ENCODE results near the gene SNAI3.

SNAI3 gene

GRCh38 chr16:88653596-88654362 lies 32.5 kb downstream of the SNAI3 start:
- no peak overlapping the region for H3K4me3 ChIP-seq (ENCODE audit: low read length)
- no peak for DNase-seq (ENCODE audit: low read depth)
- TF ChIP-seq, protein P1, sequence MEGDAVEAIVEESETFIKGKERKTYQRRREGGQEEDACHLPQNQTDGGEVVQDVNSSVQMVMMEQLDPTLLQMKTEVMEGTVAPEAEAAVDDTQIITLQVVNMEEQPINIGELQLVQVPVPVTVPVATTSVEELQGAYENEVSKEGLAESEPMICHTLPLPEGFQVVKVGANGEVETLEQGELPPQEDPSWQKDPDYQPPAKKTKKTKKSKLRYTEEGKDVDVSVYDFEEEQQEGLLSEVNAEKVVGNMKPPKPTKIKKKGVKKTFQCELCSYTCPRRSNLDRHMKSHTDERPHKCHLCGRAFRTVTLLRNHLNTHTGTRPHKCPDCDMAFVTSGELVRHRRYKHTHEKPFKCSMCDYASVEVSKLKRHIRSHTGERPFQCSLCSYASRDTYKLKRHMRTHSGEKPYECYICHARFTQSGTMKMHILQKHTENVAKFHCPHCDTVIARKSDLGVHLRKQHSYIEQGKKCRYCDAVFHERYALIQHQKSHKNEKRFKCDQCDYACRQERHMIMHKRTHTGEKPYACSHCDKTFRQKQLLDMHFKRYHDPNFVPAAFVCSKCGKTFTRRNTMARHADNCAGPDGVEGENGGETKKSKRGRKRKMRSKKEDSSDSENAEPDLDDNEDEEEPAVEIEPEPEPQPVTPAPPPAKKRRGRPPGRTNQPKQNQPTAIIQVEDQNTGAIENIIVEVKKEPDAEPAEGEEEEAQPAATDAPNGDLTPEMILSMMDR (IDR thresholded peaks at IDR 0.05; ENCODE audit: insufficient read depth, low read depth, low read length, missing control alignments), result no peak

DNA sequence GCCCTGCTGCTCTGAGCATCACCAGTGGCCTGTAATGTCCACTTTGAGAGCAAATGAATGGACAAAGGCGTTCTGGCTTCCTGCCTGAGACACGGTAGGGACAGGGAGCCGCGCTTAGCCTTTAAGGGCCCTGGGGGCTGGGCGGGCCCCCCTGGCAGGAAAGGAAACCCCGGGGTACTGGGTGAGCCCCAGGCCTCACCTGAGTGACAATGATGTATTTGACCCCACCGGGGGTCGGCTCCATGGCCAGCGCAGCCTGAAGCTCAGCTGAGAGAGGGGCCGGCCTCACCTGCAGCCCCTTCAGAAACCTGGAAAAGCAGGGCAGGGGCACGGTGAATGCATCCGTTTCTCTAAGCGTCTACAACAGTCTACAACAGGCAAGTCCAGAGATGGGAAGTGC lies 33.2 kb downstream of the SNAI3 start:
- DNase-seq (ENCODE audit: low read depth), result no peak
- TF ChIP-seq, protein P1 (IDR thresholded peaks at IDR 0.05; ENCODE audit: insufficient read depth, low read depth, low read length, missing control alignments), result no peak
- no peak overlapping the region for H3K4me3 ChIP-seq (ENCODE audit: low read length)

- TF ChIP-seq, protein P1 (IDR thresholded peaks at IDR 0.05; ENCODE audit: insufficient read depth, low read depth, low read length, missing control alignments), result no peak
- DNase-seq (ENCODE audit: low read depth), result no peak
- no peak overlapping the region for H3K4me3 ChIP-seq (ENCODE audit: low read length)
These were observed 33.6 kb downstream of the SNAI3 start for GRCh38 chr16:88652762-88653063.

- TF ChIP-seq, protein P1 (IDR thresholded peaks at IDR 0.05; ENCODE audit: insufficient read depth, low read depth, low read length, missing control alignments), result no peak
- no peak overlapping the region for H3K4me3 ChIP-seq (ENCODE audit: low read length)
- DNase-seq (ENCODE audit: low read depth), result no peak
These were observed 34.1 kb downstream of the SNAI3 start for GRCh38 chr16:88651989-88652761.

DNA sequence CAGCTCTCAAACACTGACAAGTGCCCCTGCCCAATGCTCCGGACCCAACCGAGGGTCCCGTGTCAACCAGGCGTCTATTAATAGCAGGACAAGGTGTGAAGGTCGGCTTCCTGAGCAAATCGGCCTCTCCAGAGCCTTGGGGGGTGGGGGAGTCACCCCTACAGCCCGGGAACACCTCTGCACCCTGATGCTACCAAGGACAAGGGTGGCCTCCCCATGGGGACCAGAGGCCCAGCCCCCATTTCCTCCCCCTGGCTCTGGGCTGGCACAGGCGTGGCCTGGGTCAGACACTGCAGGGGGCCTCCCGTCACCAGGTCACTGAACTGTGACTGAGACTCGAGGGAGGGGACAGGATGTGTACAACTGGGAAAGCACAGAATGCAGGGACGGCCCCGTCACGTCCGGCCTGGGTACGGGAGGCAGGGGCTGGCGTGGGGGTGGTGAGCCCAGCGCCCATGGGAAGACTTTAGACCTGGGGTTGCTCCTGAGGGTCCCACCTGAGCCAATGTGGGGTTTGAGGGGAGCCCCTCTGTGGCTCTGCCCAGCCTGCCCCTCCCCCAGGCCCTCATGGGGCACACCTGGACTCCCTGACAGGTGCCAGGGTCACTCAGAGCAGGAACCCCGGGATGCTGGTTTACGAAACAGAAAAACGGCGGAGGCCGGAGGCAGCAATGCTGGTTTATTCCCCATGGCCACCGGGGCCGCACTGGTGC lies 34.9 kb downstream of the SNAI3 start:
- H3K4me3 ChIP-seq (ENCODE audit: low read length), result peak overlapping the region; percentile 55
- TF ChIP-seq, protein P1 (IDR thresholded peaks at IDR 0.05; ENCODE audit: insufficient read depth, low read depth, low read length, missing control alignments), result no peak
- DNase-seq (ENCODE audit: low read depth), result no peak

- H3K4me3 ChIP-seq (ENCODE audit: low read length), result peak within 1 kb of the TSS; percentile 55
- TF ChIP-seq, protein P1 (IDR thresholded peaks at IDR 0.05; ENCODE audit: insufficient read depth, low read depth, low read length, missing control alignments), result no peak
- peak; percentile 70 for DNase-seq (ENCODE audit: low read depth)
These were observed 35.5 kb downstream of the SNAI3 start, which contains the start of gene CYBA for GRCh38 chr16:88650749-88651275. CYBA (minus strand) TSS chr16:88651053; CDS start chr16:88651013, 40 bp downstream.
